Measurements from ENCODE around the gene AFF2.
A peak's percentile ranks its signal among the peaks of the same experiment; 100 is the strongest.

AFF2 gene

GRCh38 chrX:148536961-148537360 is 36.5 kb downstream of the AFF2 start:
- no peak for DNase-seq

- DNase-seq = no peak
Measured at GRCh38 chrX:148537556-148538182, 37.3 kb downstream of the AFF2 start.

GRCh38 chrX:148538582-148538981 is 38.2 kb downstream of the AFF2 start:
- no peak for DNase-seq

GRCh38 chrX:148540114-148540513 is 39.7 kb downstream of the AFF2 start:
- no peak for DNase-seq

GRCh38 chrX:148540671-148541583 is 40.5 kb downstream of the AFF2 start:
- no peak for DNase-seq

- DNase-seq = no peak
Measured at GRCh38 chrX:148541584-148541940, 41.1 kb downstream of the AFF2 start.

- DNase-seq = no peak
Measured at GRCh38 chrX:148542481-148543255, 42.3 kb downstream of the AFF2 start.

GRCh38 chrX:148552775-148553174 is 52.4 kb downstream of the AFF2 start:
- DNase-seq = no peak

- no peak for DNase-seq
Measured at GRCh38 chrX:148555101-148555500, 54.7 kb downstream of the AFF2 start.

- no peak for DNase-seq
Measured at GRCh38 chrX:148555571-148556243, 55.3 kb downstream of the AFF2 start.

- no peak for DNase-seq
Measured at GRCh38 chrX:148556498-148556897, 56.1 kb downstream of the AFF2 start.

GRCh38 chrX:148562846-148563245 is 62.4 kb downstream of the AFF2 start:
- DNase-seq = no peak

GRCh38 chrX:148567229-148567628 is 66.8 kb downstream of the AFF2 start:
- DNase-seq = no peak

- no peak for DNase-seq
Measured at GRCh38 chrX:148567779-148568178, 67.4 kb downstream of the AFF2 start.

GRCh38 chrX:148568763-148569162 is 68.3 kb downstream of the AFF2 start:
- DNase-seq = no peak

GRCh38 chrX:148572337-148572736 is 71.9 kb downstream of the AFF2 start:
- no peak for DNase-seq

- no peak for DNase-seq
Measured at GRCh38 chrX:148573119-148573518, 72.7 kb downstream of the AFF2 start.

- no peak for DNase-seq
Measured at GRCh38 chrX:148574237-148574973, 74.0 kb downstream of the AFF2 start.

GRCh38 chrX:148576396-148576795 is 76.0 kb downstream of the AFF2 start:
- no peak for DNase-seq

- peak in 1 of 51 donors; percentile 1 for DNase-seq
Measured at GRCh38 chrX:148577741-148578140, 77.3 kb downstream of the AFF2 start.

GRCh38 chrX:148580016-148580415 is 79.6 kb downstream of the AFF2 start:
- no peak for DNase-seq

Measured in hypothalamus (tissue), 51 donors.